Retina (tissue), 1 donor: ENCODE results near the gene ULK2.
A peak's percentile ranks its signal among the peaks of the same experiment; 100 is the strongest.

Source experiments
- DNase-seq: peaks from one replicate; pipeline ENCODE4 v3.0.0-alpha.2; 2016

ULK2 gene

GRCh38 chr17:19724501-19725420 lies 143.0 kb downstream of the ULK2 start:
- DNase-seq = peak; percentile 56

- no peak for DNase-seq
These were observed 143.8 kb downstream of the ULK2 start for GRCh38 chr17:19723964-19724363.
